Gastroesophageal sphincter (tissue), 3 donors: ENCODE measurements around the gene FNBP1.

ENCODE experiments used
- CTCF ChIP-seq, 4 experiments: fragments of 200-600 bp in 2 of 4; fragments of 450-650 bp in 2 of 4; sonication (generic) in 1 of 4; IDR thresholded peaks; one replicate each; pipeline ENCODE4 v1.5.1; 2017 to 2019; ENCODE audit warnings: antibody characterized with exemption in 4 of 4, mild to moderate bottlenecking in 2 of 4, moderate library complexity in 2 of 4
- EP300 ChIP-seq: sonication (generic); formaldehyde crosslinking; IDR thresholded peaks from one replicate; pipeline ENCODE4 v1.6.1; 2017; ENCODE audit warnings: antibody characterized with exemption, mild to moderate bottlenecking
- POLR2A ChIP-seq, 2 donors: fragments of 450-650 bp; IDR thresholded peaks; one replicate each; pipeline ENCODE4 v1.6.1; 2017; ENCODE audit warnings: antibody characterized with exemption in 2 of 2, mild to moderate bottlenecking in 2 of 2, moderate library complexity in 1 of 2
- POLR2AphosphoS5 ChIP-seq: sonication (generic); formaldehyde crosslinking; IDR thresholded peaks from one replicate; pipeline ENCODE4 v1.6.1; 2017; ENCODE audit warnings: antibody characterized with exemption

GRCh38 chr9:129887334-129888292 lies 155.4 kb downstream of the FNBP1 start:
- TF ChIP-seq CTCF (IDR thresholded peaks at IDR 0.05) = peak in 3 of 4 experiments; percentile 24 to 28 (median 25)
- no peak for TF ChIP-seq POLR2A (IDR thresholded peaks at IDR 0.05)
- no peak for TF ChIP-seq POLR2AphosphoS5
- TF ChIP-seq EP300 = no peak
